Activated CD8-positive, alpha-beta T cell treated with anti-CD3 and anti-CD28 coated beads for 36 hours (primary cell): ENCODE results near the gene FBXO15. TPM values are rescaled to one million over a fixed set of nuclear protein-coding genes. Genes with fewer than 3 reads are reported as not detected.

Source experiments
- ATAC-seq: fragments of 200-7000 bp; cut with Tn5 transposase; one replicate; pipeline ENCODE4 v1.10.0; 2021; ENCODE audit warnings: mild to moderate bottlenecking, moderate library complexity
- CTCF ChIA-PET: fragments of 350-600 bp; sonication (Branson Sonifier 250); formaldehyde crosslinking; loops from one replicate; lab custom pipeline; 2021; ENCODE audit warnings: antibody characterized with exemption; lab: Charles Lee
- POLR2A ChIA-PET: fragments of 350-600 bp; sonication (Branson Sonifier 250); formaldehyde crosslinking; loops from one replicate; lab custom pipeline; 2021; ENCODE audit warnings: antibody characterized with exemption; lab: Charles Lee
- DNase-seq: peaks from one replicate; pipeline ENCODE4 v3.0.0-alpha.2; 2020
- H3K27ac Mint-ChIP-seq: one replicate; pipeline ENCODE4 v1.8.0; 2021; ENCODE audit warnings: mild to moderate bottlenecking, mixed read lengths
- H3K27me3 Mint-ChIP-seq: one replicate; pipeline ENCODE4 v1.8.0; 2021; ENCODE audit warnings: mixed read lengths
- H3K36me3 Mint-ChIP-seq: one replicate; pipeline ENCODE4 v1.8.0; 2021; ENCODE audit warnings: low read depth, mixed read lengths
- H3K4me1 Mint-ChIP-seq: one replicate; pipeline ENCODE4 v1.8.0; 2021; ENCODE audit warnings: low read depth, mixed read lengths
- H3K4me3 Mint-ChIP-seq: one replicate; pipeline ENCODE4 v1.8.0; 2021; ENCODE audit warnings: mild to moderate bottlenecking, moderate library complexity, mixed read lengths
- H3K9me3 Mint-ChIP-seq: one replicate; pipeline ENCODE4 v1.8.0; 2021; ENCODE audit warnings: mixed read lengths
- intact Hi-C: fragments of 100-400 bp; cut with micrococcal nuclease; formaldehyde crosslinking; loops from one replicate; pipeline ENCODE4 v1.10.0; 2022
- total RNA-seq, 2 experiments: library from RNA; stranded (reverse); gene quantifications; one replicate each; pipeline ENCODE4 v1.2.3, GENCODE V29; 2021
- TF ChIP-seq, protein P1 (sequence below): fragments of 200-600 bp; IDR thresholded peaks from one replicate; pipeline ENCODE4 v1.8.0; 2022; ENCODE audit warnings: antibody characterized with exemption, mild to moderate bottlenecking

The FBXO15 gene
- total RNA-seq, 2 experiments from 2014 or later: 2.1 TPM

DNA sequence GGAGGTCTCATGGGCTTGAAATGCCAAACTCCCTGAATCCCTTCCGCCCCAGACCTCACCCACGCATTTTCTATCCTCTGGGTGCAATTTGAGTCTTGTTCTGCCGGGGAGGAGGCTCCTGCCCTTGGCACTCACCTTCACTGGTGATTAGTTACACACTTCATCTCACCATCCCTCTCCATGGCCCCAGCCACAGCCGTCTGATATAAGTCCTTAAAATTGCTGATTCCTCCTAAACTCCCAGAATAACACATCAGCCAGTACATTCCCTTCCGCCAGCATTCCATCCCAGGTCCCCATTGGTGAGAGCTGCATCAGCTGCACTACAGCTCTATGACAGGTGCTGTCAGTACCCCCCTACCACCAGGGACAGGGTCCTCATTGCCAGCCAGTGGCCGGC is 4.6 kb upstream of the FBXO15 start:
- peak overlapping the region; percentile 6 for H3K27ac Mint-ChIP-seq
- DNase-seq (no peak), ATAC-seq (no peak)
- no peaks in the 10 kb centered on the region for H3K9me3 Mint-ChIP-seq
- intact Hi-C loops: no loop called here
- TF ChIP-seq, protein P1, sequence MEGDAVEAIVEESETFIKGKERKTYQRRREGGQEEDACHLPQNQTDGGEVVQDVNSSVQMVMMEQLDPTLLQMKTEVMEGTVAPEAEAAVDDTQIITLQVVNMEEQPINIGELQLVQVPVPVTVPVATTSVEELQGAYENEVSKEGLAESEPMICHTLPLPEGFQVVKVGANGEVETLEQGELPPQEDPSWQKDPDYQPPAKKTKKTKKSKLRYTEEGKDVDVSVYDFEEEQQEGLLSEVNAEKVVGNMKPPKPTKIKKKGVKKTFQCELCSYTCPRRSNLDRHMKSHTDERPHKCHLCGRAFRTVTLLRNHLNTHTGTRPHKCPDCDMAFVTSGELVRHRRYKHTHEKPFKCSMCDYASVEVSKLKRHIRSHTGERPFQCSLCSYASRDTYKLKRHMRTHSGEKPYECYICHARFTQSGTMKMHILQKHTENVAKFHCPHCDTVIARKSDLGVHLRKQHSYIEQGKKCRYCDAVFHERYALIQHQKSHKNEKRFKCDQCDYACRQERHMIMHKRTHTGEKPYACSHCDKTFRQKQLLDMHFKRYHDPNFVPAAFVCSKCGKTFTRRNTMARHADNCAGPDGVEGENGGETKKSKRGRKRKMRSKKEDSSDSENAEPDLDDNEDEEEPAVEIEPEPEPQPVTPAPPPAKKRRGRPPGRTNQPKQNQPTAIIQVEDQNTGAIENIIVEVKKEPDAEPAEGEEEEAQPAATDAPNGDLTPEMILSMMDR: no peak
- H3K36me3 Mint-ChIP-seq: peaks cover 64% of the 10 kb centered on the region
- CTCF ChIA-PET: interaction anchor here (0.7 to 3.1 kb wide), 3 partner anchors 26 to 88 kb away, joined by 3 to 12 read pairs (median 3); no protein-coding TSS in a partner anchor
- H3K4me1 Mint-ChIP-seq: peaks cover 51% of the 10 kb centered on the region
- POLR2A ChIA-PET: no interaction called here
- H3K4me3 Mint-ChIP-seq: peak overlapping the region; percentile 1
- peaks cover 2% of the 10 kb centered on the region for H3K27me3 Mint-ChIP-seq

- CTCF ChIA-PET: no interaction called here
Measured at GRCh38 chr18:74149878-74150277, 2.2 kb upstream of the FBXO15 start.

DNA sequence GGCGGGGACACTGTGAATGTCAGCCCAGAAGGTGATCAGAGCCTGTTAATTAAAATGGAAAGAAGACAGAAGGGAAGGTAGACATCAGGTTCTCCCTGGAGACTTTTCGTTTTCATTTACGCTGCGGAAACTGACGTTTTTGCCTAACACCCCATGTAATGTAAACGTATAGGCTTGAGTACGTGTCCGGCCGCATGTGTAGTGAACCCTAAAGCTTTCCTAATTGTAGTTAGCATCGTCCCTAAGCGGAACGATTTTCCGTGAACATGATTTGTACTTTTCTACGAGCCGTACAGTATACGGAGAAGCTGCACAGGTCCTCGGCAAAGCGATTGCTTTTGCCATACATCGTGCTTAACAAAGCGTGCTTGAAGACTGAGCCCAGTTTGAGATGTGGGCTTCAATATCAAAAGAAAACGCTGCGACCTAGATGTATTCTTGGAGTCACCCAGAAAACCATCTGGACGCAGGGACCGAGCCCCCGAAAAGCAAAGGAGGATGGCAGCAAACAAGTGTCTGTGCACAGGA is 973 bp upstream of the FBXO15 start:
- intact Hi-C loops: loop anchor here (5.0 kb wide), 2 partner anchors 81 to 349 kb away; partner anchors contain the start of gene CNDP2
- TF ChIP-seq, protein P1: no peak
- peaks cover 49% of the 10 kb centered on the region for H3K4me1 Mint-ChIP-seq
- H3K27me3 Mint-ChIP-seq: peaks cover 2% of the 10 kb centered on the region
- H3K27ac Mint-ChIP-seq: peak overlapping the region; percentile 99
- DNase-seq (no peak), ATAC-seq (no peak)
- POLR2A ChIA-PET: interaction anchor here (1.0 to 1.5 kb wide), 2 partner anchors 9 to 13 kb away, joined by 3 to 4 read pairs; no protein-coding TSS in a partner anchor
- no peaks in the 10 kb centered on the region for H3K9me3 Mint-ChIP-seq
- H3K4me3 Mint-ChIP-seq: peak overlapping the region; percentile 98
- CTCF ChIA-PET: interaction anchor here (0.8 kb wide), 1 partner anchor 66 kb away, joined by 3 read pairs; no protein-coding TSS in a partner anchor
- H3K36me3 Mint-ChIP-seq: peaks cover 43% of the 10 kb centered on the region

More at GRCh38 chr18:74149878-74150277, 2.2 kb upstream of the FBXO15 start:
- no peak for DNase-seq
- ATAC-seq: no peak
- H3K4me1 Mint-ChIP-seq: peaks cover 56% of the 10 kb centered on the region
- H3K36me3 Mint-ChIP-seq: peaks cover 50% of the 10 kb centered on the region
- TF ChIP-seq, protein P1: no peak
- POLR2A ChIA-PET: no interaction called here
- peak overlapping the region; percentile 99 for H3K27ac Mint-ChIP-seq
- no peaks in the 10 kb centered on the region for H3K9me3 Mint-ChIP-seq
- peaks cover 2% of the 10 kb centered on the region for H3K27me3 Mint-ChIP-seq
- intact Hi-C loops: loop anchor here (5.0 kb wide), 2 partner anchors 83 to 347 kb away; partner anchors contain the start of gene CNDP2
- peak overlapping the region; percentile 98 for H3K4me3 Mint-ChIP-seq

DNA sequence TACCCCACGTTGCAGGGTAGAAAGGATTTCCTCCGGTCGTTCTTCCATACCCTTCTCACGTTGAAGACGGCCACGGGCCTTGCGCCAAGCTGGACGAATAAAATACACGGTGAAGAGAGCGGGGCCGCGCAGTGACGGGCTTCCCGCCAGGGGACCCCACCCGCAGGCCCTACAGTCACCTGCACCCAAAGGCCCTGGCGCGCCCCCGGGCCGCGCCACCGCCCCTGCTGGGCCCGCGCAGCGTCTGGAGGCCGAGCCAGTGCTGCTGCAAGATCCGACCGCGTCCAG is 199 bp downstream of the FBXO15 start:
- Mint-ChIP-seq H3K27ac (peak overlapping the region; percentile 99), H3K27me3 (peaks cover 2% of the 10 kb centered on the region), H3K9me3 (no peaks in the 10 kb centered on the region), H3K36me3 (peaks cover 38% of the 10 kb centered on the region), H3K4me1 (peaks cover 39% of the 10 kb centered on the region), H3K4me3 (peak overlapping the region; percentile 98)
- no peak for DNase-seq
- ChIA-PET POLR2A (no interaction called here), CTCF (no interaction called here)
- no peak for ATAC-seq
- intact Hi-C loops: loop anchor here (5.0 kb wide), 2 partner anchors 80 to 350 kb away; partner anchors contain the start of gene CNDP2
- TF ChIP-seq, protein P1: no peak

GRCh38 chr18:74146756-74147155 is 878 bp downstream of the FBXO15 start:
- Mint-ChIP-seq H3K27me3 (peaks cover 2% of the 10 kb centered on the region), H3K36me3 (peaks cover 33% of the 10 kb centered on the region), H3K4me3 (peak overlapping the region; percentile 98), H3K27ac (peak overlapping the region; percentile 99), H3K9me3 (no peaks in the 10 kb centered on the region), H3K4me1 (peaks cover 34% of the 10 kb centered on the region)
- no peak for ATAC-seq
- intact Hi-C loops: loop anchor here (5.0 kb wide), 2 partner anchors 79 to 351 kb away; partner anchors contain the start of gene CNDP2
- TF ChIP-seq, protein P1: no peak
- no peak for DNase-seq
- ChIA-PET CTCF (no interaction called here), POLR2A (no interaction called here)
